ENCODE results near the gene MAN2B2.

DNA sequence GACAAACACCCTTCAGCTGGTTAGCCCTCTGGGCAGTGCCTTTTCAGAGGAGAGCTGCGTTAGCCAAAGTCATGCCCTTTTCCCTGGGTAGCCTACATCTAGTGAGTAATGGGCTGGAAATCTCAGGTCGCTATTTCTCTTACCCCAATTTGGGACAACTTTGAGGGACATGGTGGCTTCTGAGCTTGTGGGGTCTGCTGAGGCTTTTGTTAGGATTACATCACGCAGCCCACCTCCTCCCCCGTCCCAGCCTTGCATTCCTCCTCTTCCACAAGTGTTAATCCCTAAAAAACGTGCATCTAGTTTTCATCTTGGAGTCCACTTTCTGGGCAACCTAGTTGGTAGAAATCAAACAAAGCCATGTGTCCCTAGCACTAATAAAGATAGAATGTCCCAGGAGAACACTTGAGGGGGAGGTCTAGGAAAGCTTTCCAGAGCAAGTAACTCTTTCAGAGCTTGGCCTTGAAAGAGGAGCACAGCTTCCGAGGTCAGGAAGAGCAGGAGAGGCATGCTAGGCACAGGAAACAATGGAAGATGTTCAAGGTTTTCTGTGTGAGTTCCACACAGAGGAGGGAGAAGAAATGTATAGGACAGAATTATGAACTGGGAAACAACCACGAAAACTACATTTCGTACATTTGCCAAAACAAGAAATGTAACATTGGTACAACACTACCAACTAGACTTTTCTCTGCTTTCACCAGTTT, 68.3 kb downstream of the MAN2B2 start:
- TF ChIP-seq SUZ12 (IDR thresholded peaks at IDR 0.05) (no peak), FOXK2 (IDR thresholded peaks at IDR 0.05) (no peak), NFRKB (IDR thresholded peaks at IDR 0.05) (no peak), HDGF (IDR thresholded peaks at IDR 0.05; ENCODE audit: borderline replicate concordance) (no peak), L3MBTL2 (conservative IDR thresholded peaks at IDR 0.05) (no peak), SP1 (IDR thresholded peaks at IDR 0.05) (no peak), FOXM1 (IDR thresholded peaks at IDR 0.05; ENCODE audit: borderline replicate concordance) (no peak), FOXA1 (IDR thresholded peaks at IDR 0.05) (no peak), CTBP1 (IDR thresholded peaks at IDR 0.05; ENCODE audit: borderline replicate concordance) (no peak), ARNT (IDR thresholded peaks at IDR 0.05) (no peak), ZNF384 (IDR thresholded peaks at IDR 0.05) (no peak), TARDBP (IDR thresholded peaks at IDR 0.05) (no peak)
- TF ChIP-seq, protein P1, sequence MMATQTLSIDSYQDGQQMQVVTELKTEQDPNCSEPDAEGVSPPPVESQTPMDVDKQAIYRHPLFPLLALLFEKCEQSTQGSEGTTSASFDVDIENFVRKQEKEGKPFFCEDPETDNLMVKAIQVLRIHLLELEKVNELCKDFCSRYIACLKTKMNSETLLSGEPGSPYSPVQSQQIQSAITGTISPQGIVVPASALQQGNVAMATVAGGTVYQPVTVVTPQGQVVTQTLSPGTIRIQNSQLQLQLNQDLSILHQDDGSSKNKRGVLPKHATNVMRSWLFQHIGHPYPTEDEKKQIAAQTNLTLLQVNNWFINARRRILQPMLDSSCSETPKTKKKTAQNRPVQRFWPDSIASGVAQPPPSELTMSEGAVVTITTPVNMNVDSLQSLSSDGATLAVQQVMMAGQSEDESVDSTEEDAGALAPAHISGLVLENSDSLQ (IDR thresholded peaks at IDR 0.05): no peak
